ENCODE results near the gene SFTA2.
"Not testable (repeated sequence)": the region's sequence is repeated elsewhere in the genome, so short reads cannot be mapped to it uniquely, and the experiment has no call there.

GRCh38 chr6:30902196-30902595, 29.8 kb downstream of the SFTA2 start:
- TF ChIP-seq, protein P1, sequence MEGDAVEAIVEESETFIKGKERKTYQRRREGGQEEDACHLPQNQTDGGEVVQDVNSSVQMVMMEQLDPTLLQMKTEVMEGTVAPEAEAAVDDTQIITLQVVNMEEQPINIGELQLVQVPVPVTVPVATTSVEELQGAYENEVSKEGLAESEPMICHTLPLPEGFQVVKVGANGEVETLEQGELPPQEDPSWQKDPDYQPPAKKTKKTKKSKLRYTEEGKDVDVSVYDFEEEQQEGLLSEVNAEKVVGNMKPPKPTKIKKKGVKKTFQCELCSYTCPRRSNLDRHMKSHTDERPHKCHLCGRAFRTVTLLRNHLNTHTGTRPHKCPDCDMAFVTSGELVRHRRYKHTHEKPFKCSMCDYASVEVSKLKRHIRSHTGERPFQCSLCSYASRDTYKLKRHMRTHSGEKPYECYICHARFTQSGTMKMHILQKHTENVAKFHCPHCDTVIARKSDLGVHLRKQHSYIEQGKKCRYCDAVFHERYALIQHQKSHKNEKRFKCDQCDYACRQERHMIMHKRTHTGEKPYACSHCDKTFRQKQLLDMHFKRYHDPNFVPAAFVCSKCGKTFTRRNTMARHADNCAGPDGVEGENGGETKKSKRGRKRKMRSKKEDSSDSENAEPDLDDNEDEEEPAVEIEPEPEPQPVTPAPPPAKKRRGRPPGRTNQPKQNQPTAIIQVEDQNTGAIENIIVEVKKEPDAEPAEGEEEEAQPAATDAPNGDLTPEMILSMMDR (conservative IDR thresholded peaks at IDR 0.05; ENCODE audit: low read depth, low read length) = not testable (repeated sequence)
- not testable (repeated sequence) for TF ChIP-seq EZH2 (IDR thresholded peaks at IDR 0.05; ENCODE audit: borderline replicate concordance, low read depth, low read length, poor library complexity, severe bottlenecking)

Data from A673 (cell line).